ENCODE measurements around the gene NOXRED1.
A peak's percentile ranks its signal among the peaks of the same experiment; 100 is the strongest.

NOXRED1 gene

DNA sequence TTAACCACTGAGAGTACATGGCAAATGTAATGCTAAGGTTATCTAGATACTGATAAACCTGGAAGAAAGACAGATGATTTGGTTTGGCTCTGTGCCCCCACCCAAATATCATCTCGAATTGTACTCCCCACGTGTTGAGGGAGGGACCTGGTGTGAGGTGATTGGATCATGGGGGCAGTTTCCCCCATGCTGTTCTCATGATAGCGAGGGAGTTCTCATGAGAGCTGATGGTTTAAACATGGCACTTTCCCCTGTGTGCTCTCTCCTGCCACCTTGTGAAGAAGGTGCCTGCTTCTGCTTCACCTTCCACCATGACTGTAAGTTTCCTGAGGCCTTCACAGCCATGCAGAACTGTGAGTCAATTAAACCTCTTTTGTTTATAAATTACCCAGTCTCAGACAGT lies 14.2 kb downstream of the NOXRED1 start:
- DNase-seq (ENCODE audit: extremely low read depth in 1 of 2, low read depth in 1 of 2), result no peak

- no peak for DNase-seq (ENCODE audit: extremely low read depth in 1 of 2, low read depth in 1 of 2)
Observed at GRCh38 chr14:77407158-77407557, 16.2 kb downstream of the NOXRED1 start.

DNA sequence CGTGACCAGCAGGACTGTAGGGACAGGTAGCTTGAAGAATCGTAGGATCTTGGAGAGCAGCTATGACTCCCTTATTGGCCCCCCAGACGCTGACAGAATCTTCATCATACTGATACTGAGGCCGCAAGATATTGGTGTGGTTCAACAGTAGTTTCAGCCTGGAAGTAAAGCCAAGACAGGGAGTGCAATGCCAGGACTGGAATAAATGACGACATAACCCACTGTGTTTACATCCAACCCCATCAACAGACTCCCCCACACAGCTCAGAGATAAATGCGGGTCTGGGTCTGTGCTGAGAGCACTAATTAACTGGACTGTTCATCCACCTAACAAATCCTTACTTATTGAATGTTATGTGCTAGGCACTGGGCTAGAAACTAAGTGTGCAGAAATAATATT lies 16.6 kb downstream of the NOXRED1 start:
- DNase-seq (ENCODE audit: extremely low read depth in 1 of 2, low read depth in 1 of 2), result no peak

GRCh38 chr14:77406086-77406485 lies 17.2 kb downstream of the NOXRED1 start:
- no peak for DNase-seq (ENCODE audit: extremely low read depth in 1 of 2, low read depth in 1 of 2)

DNA sequence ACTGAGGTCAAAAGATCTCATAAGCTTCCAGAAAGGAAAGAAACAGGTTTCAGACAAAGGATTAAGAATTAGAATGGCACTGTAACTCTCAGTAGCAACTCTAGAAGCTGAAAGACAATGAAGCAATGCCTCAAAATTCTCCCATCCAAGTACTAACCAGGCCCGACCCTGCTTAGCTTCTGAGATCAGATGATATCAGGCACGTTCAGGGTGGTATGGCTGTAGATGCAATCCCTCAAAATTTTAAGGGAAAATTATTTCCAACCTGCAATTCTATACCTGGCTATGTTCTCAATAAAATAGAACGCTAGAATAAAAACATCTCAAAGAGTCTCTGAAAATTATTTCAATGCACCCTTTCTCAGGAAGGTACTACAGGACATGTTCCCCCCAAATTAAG lies 19.6 kb downstream of the NOXRED1 start:
- no peak for DNase-seq (ENCODE audit: extremely low read depth in 1 of 2, low read depth in 1 of 2)

DNA sequence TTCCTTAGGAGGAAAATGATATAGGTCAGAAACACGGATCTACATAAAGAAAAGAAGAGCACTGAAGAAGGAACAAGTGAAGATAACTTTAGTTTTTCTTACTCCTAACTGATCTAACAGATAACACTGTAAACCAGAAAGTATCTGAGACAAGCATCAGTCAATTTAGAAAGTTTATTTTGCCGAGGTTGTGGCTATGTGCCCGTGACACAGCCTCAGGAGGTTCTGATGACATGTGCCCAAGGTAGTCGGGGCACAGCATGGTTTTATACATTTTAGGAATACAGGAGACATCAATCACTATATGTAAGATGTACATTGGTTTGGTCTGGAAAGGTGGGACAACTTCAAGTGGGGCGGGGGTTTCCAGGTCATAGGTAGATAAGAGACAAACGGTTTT lies 23.1 kb downstream of the NOXRED1 start:
- DNase-seq (ENCODE audit: extremely low read depth in 1 of 2, low read depth in 1 of 2), result no peak

- DNase-seq (ENCODE audit: extremely low read depth in 1 of 2, low read depth in 1 of 2), result no peak
Observed at GRCh38 chr14:77390188-77390587, 33.1 kb downstream of the NOXRED1 start.

- no peak for DNase-seq (ENCODE audit: extremely low read depth in 1 of 2, low read depth in 1 of 2)
Observed at GRCh38 chr14:77378701-77379100, 44.6 kb downstream of the NOXRED1 start.

GRCh38 chr14:77377502-77377844 lies 45.9 kb downstream of the NOXRED1 start:
- no peak for DNase-seq (ENCODE audit: extremely low read depth in 1 of 2, low read depth in 1 of 2)

GRCh38 chr14:77376771-77377501 lies 46.4 kb downstream of the NOXRED1 start, which contains the start of the genes SAMD15 and TMED8:
Gene SAMD15 (plus strand): TSS chr14:77377379. CDS start chr14:77377419, 40 bp downstream.
Gene TMED8 (minus strand): TSS chr14:77377094. CDS start chr14:77377053, 41 bp downstream.
- peak; percentile 57 to 71 for DNase-seq (ENCODE audit: extremely low read depth in 1 of 2, low read depth in 1 of 2)

DNA sequence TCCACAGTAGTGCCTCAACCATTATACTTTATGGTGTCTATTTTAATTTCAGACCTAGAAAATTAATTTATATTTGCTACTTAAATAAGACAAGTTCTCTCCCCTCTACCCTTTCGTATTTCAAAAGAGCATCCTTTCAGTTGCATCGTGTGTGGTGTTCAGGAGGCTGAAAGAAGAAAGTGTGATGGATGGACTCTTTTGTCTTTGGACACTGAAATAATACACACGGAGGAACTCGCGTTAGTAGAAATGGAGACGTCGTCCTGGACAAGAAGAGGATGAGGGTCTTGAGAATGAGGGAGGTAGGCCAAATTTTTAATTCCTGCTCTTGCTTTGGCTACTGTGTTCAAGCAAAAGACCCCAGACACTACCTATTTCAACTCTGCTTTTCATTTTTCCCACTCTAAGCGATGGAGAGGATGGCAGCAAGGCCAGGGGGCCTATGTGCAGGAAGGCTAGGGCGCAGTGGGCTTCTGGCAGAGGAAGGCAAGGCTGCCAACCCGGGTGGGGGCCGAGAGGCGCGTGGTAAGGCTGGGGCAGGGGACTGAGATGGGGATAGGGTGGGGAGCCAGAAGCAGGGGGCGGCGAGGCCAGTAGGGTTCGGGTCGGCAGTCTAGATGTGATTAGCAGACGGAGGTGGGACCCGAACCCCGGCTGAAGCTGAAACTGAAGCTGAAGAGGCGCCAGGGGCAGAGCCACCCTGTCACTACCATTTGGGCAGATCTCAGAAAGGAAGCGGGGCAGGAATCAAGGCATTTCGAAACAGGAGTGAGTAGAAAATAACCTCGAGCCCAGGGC lies 47.2 kb downstream of the NOXRED1 start:
- peak in 1 of 2 donors; percentile 5 for DNase-seq (ENCODE audit: extremely low read depth in 1 of 2, low read depth in 1 of 2)

GRCh38 chr14:77375164-77375950 lies 48.0 kb downstream of the NOXRED1 start:
- DNase-seq (ENCODE audit: extremely low read depth in 1 of 2, low read depth in 1 of 2), result no peak

DNA sequence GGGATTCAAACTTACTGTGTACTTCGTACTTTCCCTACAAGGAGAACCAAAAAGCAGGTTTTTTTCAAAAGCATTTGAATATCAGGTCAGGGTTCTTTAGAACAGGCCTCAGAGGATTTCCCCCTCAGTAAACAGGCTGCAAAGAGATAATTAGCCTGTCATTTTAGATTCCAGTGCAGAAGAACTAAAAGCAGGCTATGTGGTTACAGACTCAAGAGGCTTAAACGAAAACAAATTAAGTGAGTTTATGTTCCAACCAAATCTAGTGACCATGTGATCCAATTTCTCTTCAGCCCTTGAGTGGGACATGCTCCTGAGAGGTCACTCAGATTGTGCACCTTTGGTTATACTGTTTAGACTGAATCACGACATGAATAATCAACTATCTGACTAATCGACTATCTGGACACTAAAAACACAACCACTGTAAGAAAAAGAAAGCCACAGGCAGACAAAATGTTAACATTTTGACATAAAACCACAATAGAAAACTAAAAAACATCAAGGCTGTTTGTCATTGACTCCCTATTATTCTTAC lies 51.0 kb downstream of the NOXRED1 start:
- DNase-seq (ENCODE audit: extremely low read depth in 1 of 2, low read depth in 1 of 2), result no peak

DNA sequence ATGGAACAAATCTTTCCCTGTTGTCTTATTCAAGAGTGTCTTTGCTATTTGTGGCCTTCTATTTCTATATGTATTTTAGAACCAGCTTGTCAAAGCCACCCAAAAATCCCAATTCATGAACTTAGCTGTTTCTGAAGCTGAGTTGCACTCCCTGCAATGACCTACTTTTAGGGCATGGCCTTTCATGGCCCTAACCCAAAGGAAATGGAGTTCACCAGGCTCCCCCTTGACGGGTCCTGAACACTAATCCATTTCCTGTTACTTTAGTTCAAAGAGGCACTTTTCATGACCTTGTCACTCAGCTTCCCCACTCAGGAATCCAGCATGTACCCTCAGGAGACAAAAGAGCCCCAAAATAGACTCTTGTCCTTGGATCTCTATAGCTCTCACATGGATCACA lies 54.0 kb downstream of the NOXRED1 start:
- no peak for DNase-seq (ENCODE audit: extremely low read depth in 1 of 2, low read depth in 1 of 2)

- DNase-seq (ENCODE audit: extremely low read depth in 1 of 2, low read depth in 1 of 2), result no peak
Observed at GRCh38 chr14:77364146-77364545, 59.2 kb downstream of the NOXRED1 start.

- no peak for DNase-seq (ENCODE audit: extremely low read depth in 1 of 2, low read depth in 1 of 2)
Observed at GRCh38 chr14:77359626-77360025, 63.7 kb downstream of the NOXRED1 start.

DNA sequence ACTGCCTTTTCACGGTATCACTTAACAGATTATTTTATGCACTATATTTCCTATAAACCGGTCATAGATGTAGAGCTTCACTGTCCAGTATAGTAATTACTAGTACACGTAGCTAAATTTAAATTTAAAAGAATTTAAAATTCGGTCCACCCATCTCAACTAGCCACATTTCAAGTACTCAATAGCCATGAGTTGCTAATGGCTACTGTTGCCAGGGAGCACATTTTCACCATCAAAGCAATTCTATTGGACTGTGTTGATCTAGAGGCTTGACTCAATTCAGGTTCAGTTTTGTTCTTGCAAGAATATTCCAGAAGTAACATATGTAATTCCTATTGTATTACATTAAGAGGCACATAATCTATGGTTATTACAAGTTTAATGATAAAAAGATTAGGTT lies 66.4 kb downstream of the NOXRED1 start:
- no peak for DNase-seq (ENCODE audit: extremely low read depth in 1 of 2, low read depth in 1 of 2)

- DNase-seq (ENCODE audit: extremely low read depth in 1 of 2, low read depth in 1 of 2), result no peak
Observed at GRCh38 chr14:77355811-77356210, 67.5 kb downstream of the NOXRED1 start.

GRCh38 chr14:77353469-77354141 lies 69.7 kb downstream of the NOXRED1 start:
- DNase-seq (ENCODE audit: extremely low read depth in 1 of 2, low read depth in 1 of 2), result no peak

- DNase-seq (ENCODE audit: extremely low read depth in 1 of 2, low read depth in 1 of 2), result no peak
Observed at GRCh38 chr14:77347751-77348150, 75.6 kb downstream of the NOXRED1 start.

DNA sequence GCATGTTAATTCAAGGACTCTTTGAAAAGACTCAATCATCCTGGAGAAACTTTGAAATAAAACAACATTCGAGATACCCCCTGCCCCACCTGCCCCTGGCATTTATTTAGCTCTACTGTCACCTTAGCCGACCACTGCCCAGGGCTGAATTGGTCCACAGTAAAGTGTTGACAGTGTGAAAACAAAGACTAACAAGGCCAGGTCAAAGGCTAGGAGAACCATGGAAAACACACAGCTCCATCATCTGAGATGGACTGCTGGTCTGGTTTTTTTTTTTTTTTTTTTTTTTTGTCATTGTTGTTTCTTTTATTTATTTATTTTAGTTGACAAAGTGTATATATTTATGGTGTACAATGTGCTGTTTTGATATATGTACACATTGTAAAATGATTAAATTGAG lies 76.8 kb downstream of the NOXRED1 start:
- DNase-seq (ENCODE audit: extremely low read depth in 1 of 2, low read depth in 1 of 2), result no peak
